ENCODE measurements around the gene NPC2. TPM values are rescaled to one million over a fixed set of nuclear protein-coding genes. Genes with fewer than 3 reads are reported as not detected.

The NPC2 gene
- total RNA-seq (2021; ENCODE audit: unreplicated experiment) (141 TPM), Bru-seq, nascent RNA (percentile 73 among the genes with signal in this experiment), BruChase-seq, experiment 1, labeled RNA remaining after a 2-hour chase (percentile 68 among the genes with signal in this experiment), BruChase-seq, experiment 2, labeled RNA remaining after a 6-hour chase (percentile 75 among the genes with signal in this experiment)
- polyA plus RNA-seq (2012; ENCODE audit: insufficient read length) = 191 TPM
- long read RNA-seq, transcript NPC2-207 (5 exons, 1,035 nt) = major isoform, 120 of 130 reads
- long read RNA-seq, partial matches to known transcripts = 4 of 130 reads
- long read RNA-seq, other reads (novel, unspliced or antisense) = 6 of 130 reads

GRCh38 chr14:74492776-74493342 lies at the start of gene NPC2:
NPC2 (minus strand) TSS chr14:74493305; CDS start chr14:74493274, 31 bp downstream.
- intact Hi-C loops (cut with micrococcal nuclease; ENCODE audit: unreplicated experiment) (no loop called here), in situ Hi-C loops (cut with HindIII; ENCODE audit: low pct_unique_long_range_greater_than_20kb, low sequenced_read_pairs) (no loop called here)
- peak within 1 kb of the TSS; percentile 87 to 91 for H3K4me3 ChIP-seq (ENCODE audit: low read depth in 2 of 2, low read length in 2 of 2)
- peak within 1 kb of the TSS; percentile 85 for H3K27ac ChIP-seq (ENCODE audit: low read length)
- no TSS peak for BruUV-seq (replicated peaks)
- no peak for TF ChIP-seq SIN3A (IDR thresholded peaks at IDR 0.05; ENCODE audit: borderline replicate concordance, insufficient read depth, low read depth, low read length)
- TF ChIP-seq CTCF (IDR thresholded peaks at IDR 0.05) = no peak
- no peak for TF ChIP-seq TCF7L2 (IDR thresholded peaks at IDR 0.05; ENCODE audit: low read depth, low read length)
- no peak for TF ChIP-seq REST (IDR thresholded peaks at IDR 0.05; ENCODE audit: insufficient read depth in 1 of 2, low read depth in 2 of 2, low read length in 1 of 2)
- POLR2A ChIA-PET = interaction anchor here (0.6 to 0.8 kb wide), 2 partner anchors 27 to 1158 kb away, joined by 4 to 13 read pairs; no protein-coding TSS in a partner anchor
- H3K9me3 ChIP-seq (ENCODE audit: control insufficient read depth, insufficient read depth, low read depth, low read length) = no peaks in the 10 kb centered on the region
- no peak for DNase-seq (ENCODE audit: low read depth, low spot score)
- H3K27me3 ChIP-seq (ENCODE audit: control insufficient read depth, insufficient read depth, low read length) = no peaks in the 10 kb centered on the region
- CTCF ChIA-PET = no interaction called here
- ATAC-seq = peak; percentile 26
- peaks cover 9% of the 10 kb centered on the region for H3K4me1 ChIP-seq (ENCODE audit: control insufficient read depth, insufficient read depth, low read length)
- peaks cover 3% of the 10 kb centered on the region; the same call in 1 of the 2 replicates for H3K36me3 ChIP-seq (ENCODE audit: control insufficient read depth, insufficient read depth, low read length)

- POLR2A ChIA-PET = no interaction called here
These were observed 49.1 kb upstream of the NPC2 start for GRCh38 chr14:74542056-74542685.

More at GRCh38 chr14:74542056-74542685, 49.1 kb upstream of the NPC2 start:
- in situ Hi-C loops (cut with HindIII; ENCODE audit: low pct_unique_long_range_greater_than_20kb, low sequenced_read_pairs) = no loop called here
- CTCF ChIA-PET = no interaction called here
- Histone ChIP-seq H3K9me3 (ENCODE audit: control insufficient read depth, insufficient read depth, low read depth, low read length) (no peaks in the 10 kb centered on the region), H3K36me3 (ENCODE audit: control insufficient read depth, insufficient read depth, low read length) (no peaks in the 10 kb centered on the region), H3K4me1 (ENCODE audit: control insufficient read depth, insufficient read depth, low read length) (no peaks in the 10 kb centered on the region), H3K4me3 (ENCODE audit: low read depth in 2 of 2, low read length in 2 of 2) (no peak overlapping the region), H3K27ac (ENCODE audit: low read length) (no peak overlapping the region), H3K27me3 (ENCODE audit: control insufficient read depth, insufficient read depth, low read length) (no peaks in the 10 kb centered on the region)
- no peak for ATAC-seq
- TF ChIP-seq TCF7L2 (IDR thresholded peaks at IDR 0.05; ENCODE audit: low read depth, low read length) = no peak
- no peak for TF ChIP-seq REST (IDR thresholded peaks at IDR 0.05; ENCODE audit: insufficient read depth in 1 of 2, low read depth in 2 of 2, low read length in 1 of 2)
- no peak for DNase-seq (ENCODE audit: low read depth, low spot score)
- intact Hi-C loops (cut with micrococcal nuclease; ENCODE audit: unreplicated experiment) = no loop called here
- BruUV-seq (replicated peaks) = no TSS peak
